GM10266 (cell line): ENCODE data around the gene TAS1R3.

Source experiments
- DNase-seq: peaks from one replicate; pipeline ENCODE4 v3.0.0; 2012; ENCODE audit errors: extremely low spot score
- TF ChIP-seq, protein P1 (sequence below): IDR thresholded peaks from 2 replicates; pipeline ENCODE4 v1.5.1; 2012; ENCODE audit warnings: mild to moderate bottlenecking, low read depth; ENCODE audit not compliant: control insufficient read depth, insufficient read depth; ENCODE audit errors: missing control alignments

TAS1R3 gene

DNA sequence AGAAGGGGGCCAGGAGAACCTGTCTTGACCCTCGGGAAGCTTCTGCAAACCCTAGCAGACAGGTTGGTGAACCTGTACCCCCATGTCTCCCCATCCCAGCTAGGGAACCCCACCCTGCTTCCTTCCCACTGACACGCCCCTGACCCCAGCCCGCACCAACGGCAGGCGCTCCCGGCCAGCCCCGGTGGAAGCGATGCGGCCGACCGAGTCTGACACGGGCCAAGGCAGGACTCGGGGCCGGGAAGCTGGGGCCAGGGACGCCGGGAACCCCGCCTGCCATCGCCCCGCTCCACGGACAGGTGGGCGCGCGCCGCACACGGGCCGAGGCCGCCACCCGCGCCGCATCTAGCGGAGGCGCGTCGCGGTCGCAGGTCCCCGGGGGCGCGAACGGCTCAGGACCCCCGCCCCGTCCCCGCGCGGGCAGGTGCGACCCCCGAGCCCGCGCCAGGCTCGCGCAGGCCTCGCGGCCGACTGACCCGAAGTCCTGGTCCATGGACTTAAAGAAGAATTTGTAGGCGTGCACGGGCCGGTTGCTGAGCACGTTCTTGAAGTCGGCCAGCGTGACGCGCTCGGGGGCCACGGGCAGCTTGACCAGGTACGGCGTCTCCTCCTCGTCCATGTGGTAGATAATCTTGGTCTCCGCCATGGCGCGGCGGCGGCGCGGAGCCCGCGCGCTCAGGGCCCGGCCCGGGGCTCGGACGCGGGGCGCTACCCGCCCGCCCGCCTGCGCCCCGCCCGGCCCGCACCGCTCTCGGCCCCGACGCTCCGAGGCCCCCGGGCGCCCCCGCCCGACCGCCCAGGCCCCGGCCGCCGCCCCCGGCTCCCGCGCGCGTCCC, 17.6 kb downstream of the TAS1R3 start:
- TF ChIP-seq, protein P1, sequence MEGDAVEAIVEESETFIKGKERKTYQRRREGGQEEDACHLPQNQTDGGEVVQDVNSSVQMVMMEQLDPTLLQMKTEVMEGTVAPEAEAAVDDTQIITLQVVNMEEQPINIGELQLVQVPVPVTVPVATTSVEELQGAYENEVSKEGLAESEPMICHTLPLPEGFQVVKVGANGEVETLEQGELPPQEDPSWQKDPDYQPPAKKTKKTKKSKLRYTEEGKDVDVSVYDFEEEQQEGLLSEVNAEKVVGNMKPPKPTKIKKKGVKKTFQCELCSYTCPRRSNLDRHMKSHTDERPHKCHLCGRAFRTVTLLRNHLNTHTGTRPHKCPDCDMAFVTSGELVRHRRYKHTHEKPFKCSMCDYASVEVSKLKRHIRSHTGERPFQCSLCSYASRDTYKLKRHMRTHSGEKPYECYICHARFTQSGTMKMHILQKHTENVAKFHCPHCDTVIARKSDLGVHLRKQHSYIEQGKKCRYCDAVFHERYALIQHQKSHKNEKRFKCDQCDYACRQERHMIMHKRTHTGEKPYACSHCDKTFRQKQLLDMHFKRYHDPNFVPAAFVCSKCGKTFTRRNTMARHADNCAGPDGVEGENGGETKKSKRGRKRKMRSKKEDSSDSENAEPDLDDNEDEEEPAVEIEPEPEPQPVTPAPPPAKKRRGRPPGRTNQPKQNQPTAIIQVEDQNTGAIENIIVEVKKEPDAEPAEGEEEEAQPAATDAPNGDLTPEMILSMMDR: no peak
- DNase-seq: no peak

DNA sequence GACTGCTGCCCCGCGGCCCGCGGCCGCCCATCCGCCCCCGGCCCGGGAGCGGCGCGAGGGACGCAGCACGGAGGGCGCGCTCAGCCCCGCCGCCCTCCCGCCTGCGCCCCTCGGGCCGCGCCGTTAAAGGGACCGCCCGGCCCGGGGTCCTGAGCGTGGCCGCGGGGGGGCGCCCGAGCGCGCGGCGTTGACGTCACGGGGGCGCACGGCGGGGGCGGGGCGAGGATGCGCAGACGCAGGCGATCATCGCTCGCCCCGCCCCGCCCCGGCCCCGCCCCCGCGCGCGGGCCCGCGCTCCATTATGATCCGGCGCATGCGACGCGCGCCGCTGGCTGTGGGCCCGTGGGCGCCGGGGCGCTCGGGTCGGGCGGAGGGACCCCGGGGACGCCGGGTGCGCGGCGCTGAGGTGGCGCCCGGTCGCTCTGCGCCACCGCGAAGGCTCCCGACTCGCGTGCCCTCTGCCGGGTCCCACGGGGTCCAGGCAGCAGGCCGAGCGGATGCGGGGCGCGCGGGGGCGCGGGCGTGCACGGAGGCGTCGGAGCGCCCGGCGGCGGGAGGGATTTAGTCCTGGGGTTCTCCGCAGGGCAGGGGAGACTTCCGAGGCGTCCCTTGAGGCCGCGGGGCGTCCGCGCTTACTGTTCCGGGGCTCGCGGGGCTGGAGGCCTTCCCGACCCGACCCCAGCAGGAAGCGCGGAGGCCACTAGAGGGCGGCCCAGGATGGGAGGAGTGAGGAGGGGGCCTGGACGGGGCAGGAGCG, 18.4 kb downstream of the TAS1R3 start, which contains the start of gene DVL1:
Gene DVL1 (minus strand): TSS at position 163 of the 757 bp plus-strand sequence. CDS start 353 bp downstream, outside the sequence.
- peak; percentile 98 for DNase-seq
- TF ChIP-seq, protein P1: peak; percentile 74

DNA sequence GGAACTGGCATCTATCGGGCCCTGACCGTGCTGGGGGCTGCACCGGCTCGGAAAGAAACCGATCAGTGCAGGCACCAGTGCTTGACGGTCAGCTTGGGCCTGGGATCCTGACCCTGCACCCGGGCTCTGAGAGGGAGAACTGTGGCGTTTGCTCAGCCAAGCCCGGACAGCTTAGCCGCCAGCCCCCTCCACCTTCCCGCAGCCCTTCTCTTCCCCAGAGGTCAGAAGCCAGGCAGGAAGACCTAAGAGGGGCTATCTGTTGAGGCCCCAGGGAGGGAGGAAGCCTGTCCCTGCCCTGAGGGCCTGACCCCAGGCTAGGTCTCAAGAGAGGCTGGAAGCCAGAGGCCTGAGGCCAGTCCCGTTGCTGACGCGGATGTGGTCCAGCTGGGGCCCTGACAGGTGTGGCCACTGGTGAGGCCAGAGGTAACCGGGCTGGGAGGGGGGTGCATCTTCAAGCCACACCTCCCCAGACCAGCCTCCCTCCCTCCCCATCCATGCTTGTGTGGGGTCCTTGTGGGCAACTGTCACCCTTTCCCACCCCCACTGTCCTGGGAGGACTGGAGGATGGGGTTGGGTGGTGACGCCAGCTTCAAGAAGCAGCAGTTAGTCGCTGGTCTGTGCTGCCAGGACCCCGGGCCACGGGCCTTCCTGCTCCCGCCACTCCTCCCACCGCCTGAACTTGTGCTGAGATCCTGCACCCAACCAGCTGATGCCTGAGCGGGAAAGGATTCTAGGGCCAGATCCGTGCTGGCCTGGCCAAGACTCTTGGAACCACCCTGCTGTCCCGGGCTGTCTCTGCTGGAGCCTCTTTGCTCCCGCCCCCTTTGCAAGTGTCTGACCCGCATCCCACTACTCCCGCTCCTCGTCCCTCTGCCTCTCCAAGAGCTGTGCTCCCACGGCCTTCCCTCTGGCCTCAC, 20.7 kb downstream of the TAS1R3 start:
- TF ChIP-seq, protein P1: no peak
- no peak for DNase-seq

DNA sequence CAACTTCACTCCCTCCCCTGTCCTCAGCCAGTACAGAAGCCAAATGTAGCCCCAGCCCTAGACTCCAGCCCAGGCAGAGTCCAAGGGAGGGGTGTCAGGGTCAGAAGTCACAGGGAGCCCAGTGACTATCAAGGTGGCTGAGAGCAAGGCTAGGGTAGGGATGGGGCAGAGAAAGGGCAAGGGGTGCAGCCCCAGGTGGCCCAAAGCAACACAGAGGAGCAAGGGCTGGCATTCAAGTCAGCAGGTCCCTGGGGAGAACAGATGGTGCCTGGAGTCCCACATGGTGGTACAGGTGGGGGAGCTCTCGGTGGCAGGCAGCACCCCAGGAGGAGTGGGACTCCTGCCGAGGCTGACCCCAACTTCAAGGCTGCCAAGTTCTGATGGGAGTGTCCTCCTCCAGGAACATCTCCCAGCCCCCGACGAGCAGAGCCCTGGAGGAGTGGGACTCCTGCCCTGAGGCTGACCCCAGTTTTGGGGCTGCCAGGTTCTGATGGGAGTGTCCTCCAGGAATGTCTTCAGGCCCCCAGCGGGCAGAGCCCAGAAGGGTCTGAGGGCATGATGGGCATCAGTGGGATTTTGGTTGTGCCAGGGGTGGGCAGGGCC, 21.8 kb downstream of the TAS1R3 start:
- DNase-seq: no peak
- TF ChIP-seq, protein P1: no peak

DNA sequence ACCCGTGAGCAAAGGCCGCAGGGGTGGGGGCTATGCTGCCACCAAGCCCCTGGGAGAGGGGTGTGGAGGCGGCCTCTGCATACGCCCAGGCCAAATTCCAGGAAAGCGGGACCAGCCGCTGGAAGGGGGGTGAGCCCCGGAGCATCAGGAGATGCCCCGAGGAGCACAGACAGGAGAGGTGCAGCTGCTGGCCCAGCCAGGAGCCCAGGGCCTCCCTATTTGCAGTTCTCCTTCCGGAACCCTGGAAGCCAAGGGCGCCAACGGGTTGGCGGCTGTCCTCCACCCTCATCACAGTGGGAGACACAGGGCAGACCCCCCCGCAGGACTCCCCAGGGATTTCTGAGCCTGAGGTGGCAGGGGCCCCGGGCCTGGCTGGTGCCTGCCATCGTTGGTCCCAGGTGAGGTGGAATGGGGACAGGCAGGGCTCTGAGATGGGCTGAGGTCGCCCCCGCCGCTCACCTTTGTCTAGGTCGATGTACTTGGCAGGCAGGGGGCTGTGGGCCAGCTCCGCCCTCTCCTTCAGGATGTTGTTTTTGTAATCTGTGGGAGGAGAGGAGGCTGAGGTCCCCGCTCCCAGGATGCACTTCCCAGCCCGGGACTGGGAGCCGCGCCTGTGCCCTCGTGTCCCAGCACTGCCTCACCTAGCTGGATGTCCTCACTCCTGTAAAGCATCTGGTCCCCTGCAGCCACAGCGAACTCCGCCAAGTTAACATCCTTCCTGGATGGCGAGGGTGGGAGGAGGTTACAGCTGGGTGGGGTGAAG, 22.5 kb downstream of the TAS1R3 start:
- DNase-seq: no peak
- TF ChIP-seq, protein P1: no peak
